AG08395 (cell line): ENCODE results near the gene EIF4G3.
A peak's percentile ranks its signal among the peaks of the same experiment; 100 is the strongest.
"Not testable (repeated sequence)": the region's sequence is repeated elsewhere in the genome, so short reads cannot be mapped to it uniquely, and the experiment has no call there.

Experiments used
- DNase-seq: peaks from one replicate; pipeline ENCODE4 v3.0.0; 2012; ENCODE audit warnings: mixed read lengths, low spot score

Gene EIF4G3

GRCh38 chr1:21100481-21100921 is 76.2 kb downstream of the EIF4G3 start:
- DNase-seq: no peak

GRCh38 chr1:21099869-21100131 is 76.9 kb downstream of the EIF4G3 start:
- DNase-seq: no peak

- no peak for DNase-seq
Observed at GRCh38 chr1:21099034-21099868, 77.4 kb downstream of the EIF4G3 start.

DNA sequence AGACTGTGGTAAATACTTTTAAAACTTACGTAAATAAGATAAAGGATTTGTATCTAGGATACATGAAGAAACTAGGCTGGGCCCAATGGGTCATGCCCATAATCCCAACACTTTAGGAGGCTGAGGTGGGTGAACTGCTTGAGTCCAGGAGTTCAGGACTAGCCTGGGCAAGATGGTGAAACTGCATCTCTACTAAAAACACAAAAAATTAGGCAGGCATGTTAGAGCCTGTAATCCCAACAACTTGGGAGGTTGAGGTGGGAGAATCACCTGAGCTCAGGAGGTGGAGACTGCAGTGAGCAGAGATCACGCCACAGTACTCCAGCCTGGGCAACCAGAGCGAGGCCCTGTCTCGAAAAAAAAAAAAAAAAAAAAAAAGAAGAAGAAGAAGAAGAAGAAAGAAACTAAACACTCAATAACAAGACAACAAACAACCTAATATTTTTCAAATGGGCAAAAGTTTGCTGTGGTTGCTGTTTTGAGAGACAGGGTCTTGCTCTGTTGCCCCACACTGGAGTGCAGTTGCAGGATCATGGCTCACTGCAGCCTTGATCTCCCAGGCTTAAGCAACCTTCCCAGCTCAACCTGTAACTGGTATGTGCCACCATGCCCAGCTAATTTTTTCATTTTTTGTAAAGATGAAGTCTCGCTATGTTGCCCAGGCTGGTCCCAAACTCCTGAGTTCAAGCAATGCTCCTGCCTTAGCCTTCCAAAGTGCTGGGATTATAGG is 78.3 kb downstream of the EIF4G3 start:
- no peak for DNase-seq

- DNase-seq: no peak
Observed at GRCh38 chr1:21097729-21098128, 79.0 kb downstream of the EIF4G3 start.

- DNase-seq: no peak
Observed at GRCh38 chr1:21095976-21096375, 80.7 kb downstream of the EIF4G3 start.

- DNase-seq: not testable (repeated sequence)
Observed at GRCh38 chr1:21094282-21094681, 82.4 kb downstream of the EIF4G3 start.

DNA sequence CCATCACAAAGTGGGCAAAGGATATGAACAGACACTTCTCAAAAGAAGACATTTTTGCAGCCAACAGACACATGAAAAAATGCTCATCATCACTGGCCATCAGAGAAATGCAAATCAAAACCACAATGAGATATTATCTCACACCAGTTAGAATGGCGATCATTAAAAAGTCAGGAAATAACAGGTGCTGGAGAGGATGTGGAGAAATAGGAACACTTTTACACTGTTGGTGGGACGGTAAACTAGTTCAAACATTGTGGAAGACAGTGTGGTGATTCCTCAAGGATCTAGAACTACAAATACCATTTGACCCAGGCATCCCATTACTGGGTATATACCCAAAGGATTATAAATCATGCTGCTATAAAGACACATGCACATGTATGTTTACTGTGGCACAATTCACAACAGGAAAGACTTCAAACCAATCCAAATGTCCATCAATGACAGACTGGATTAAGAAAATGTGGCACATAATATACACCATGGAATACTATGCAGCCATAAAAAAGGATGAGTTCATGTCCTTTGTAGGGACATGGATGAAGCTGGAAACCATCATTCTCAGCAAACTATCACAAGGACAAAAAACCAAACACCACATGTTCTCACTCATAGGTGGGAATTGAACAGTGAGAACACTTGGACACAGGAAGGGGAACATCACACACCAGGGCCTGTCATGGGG is 83.3 kb downstream of the EIF4G3 start:
- not testable (repeated sequence) for DNase-seq

- not testable (repeated sequence) for DNase-seq
Observed at GRCh38 chr1:21092545-21092944, 84.2 kb downstream of the EIF4G3 start.

- DNase-seq: not testable (repeated sequence)
Observed at GRCh38 chr1:21091053-21091690, 85.5 kb downstream of the EIF4G3 start.

- DNase-seq: no peak
Observed at GRCh38 chr1:21090463-21090862, 86.2 kb downstream of the EIF4G3 start.

GRCh38 chr1:21089731-21090130 is 87.0 kb downstream of the EIF4G3 start:
- DNase-seq: no peak

DNA sequence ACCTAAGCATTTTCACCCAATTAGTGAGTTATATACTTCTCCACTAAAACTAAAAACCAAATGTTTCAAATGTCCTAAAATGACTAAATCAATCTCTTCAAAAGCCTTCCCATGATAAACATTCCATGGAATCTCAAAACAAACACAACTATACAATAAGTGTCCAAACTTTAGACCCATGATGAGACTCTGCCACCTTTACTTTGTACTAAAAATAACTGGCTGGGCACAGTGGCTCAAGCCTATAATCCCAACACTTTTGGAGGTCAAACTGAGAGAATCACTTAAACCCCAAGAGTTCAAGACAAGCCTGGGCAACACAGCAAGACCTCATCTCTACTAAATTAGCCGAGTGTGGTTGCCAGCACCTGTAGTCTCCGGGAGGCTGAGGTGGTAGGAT is 87.4 kb downstream of the EIF4G3 start:
- no peak for DNase-seq

GRCh38 chr1:21084111-21084810 is 92.4 kb downstream of the EIF4G3 start:
- no peak for DNase-seq

GRCh38 chr1:21082073-21082472 is 94.6 kb downstream of the EIF4G3 start:
- no peak for DNase-seq

DNA sequence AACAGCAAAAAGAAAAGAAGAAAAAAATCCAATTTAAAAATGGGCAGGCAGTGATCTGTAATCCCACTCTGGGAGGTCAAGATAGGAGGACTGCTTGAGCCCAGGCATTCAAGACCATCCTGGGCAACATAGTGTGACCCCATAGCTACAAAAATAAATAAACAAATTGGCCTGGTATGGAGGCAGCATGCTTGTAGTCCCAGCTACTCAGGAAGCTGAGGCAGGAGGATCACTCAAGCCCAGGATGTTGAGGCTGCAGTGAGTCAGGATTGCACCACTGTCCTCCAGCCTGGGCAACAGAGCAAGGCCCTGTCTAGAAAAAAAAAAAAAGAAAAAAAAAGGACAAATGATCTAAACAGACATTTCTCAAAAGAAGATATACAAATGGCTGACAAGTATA is 99.6 kb downstream of the EIF4G3 start:
- DNase-seq: no peak

DNA sequence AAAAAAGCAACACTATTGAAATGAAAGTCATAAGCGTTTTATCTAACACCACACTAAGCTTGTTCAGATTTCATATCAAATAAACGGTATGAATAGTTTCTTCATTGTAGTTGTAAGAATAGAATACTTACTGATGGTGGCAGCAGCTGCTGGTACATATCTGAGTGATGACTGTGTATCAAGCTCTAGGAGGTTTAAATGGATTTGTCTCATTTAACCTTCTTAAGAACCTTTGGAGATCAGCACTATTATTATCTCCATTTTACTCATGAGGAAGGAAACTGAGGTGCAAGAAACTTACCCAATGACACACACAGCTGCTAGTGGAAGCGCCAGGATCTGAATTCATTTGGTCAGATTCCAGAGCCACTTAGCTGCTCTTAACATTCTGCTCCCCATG is 104.0 kb downstream of the EIF4G3 start:
- peak; percentile 49 for DNase-seq

- DNase-seq: peak; percentile 78
Observed at GRCh38 chr1:21069549-21069948, 107.1 kb downstream of the EIF4G3 start.

DNA sequence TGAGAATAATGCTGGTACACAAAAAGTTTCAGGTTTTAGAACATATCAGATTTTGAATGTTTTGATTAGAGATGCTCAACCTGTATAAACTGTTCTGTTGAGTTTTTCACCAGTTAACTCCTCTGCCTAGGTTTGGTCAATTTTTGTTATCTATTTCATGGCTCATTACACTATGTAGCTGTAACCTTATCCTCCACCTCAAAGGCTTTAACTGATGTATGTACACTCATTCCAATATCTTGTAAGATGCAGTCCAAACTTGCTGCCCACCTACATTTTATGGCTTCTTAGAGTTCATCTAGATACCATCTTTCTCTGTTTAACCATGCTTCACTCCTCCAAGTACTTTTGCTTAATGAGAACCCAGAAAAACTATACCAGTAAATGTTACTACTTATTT is 107.8 kb downstream of the EIF4G3 start:
- no peak for DNase-seq

DNA sequence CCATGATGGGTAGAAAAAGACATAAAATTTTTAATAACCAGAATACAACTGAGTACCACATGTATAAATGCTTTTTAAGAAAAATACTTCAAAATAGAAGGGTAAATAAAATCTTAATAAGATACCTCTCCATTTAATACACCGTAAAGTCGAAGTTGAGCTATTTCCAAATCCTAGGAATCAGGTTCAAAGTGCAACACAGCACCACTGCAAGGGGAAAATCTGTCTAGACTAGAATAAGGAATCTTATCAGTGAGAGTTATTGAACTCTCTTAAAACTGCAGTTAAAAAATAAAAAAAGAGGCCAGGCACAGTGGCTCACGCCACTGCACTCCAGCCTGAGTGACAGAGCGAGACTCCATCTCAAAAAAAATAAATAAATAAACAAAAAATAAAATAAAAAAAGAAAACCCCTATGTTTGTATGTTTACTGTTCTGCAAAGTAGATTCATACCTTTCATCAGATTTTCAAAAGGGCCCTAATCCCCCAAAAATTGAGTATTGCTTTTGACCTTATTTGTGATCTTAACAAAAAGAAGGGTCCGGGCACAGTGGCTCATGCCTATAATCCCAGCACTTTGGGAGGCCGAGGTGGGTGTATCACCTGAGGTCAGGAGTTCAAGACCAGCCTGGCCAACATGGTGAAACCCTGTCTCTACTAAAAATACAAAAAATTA is 109.0 kb downstream of the EIF4G3 start:
- DNase-seq: no peak

DNA sequence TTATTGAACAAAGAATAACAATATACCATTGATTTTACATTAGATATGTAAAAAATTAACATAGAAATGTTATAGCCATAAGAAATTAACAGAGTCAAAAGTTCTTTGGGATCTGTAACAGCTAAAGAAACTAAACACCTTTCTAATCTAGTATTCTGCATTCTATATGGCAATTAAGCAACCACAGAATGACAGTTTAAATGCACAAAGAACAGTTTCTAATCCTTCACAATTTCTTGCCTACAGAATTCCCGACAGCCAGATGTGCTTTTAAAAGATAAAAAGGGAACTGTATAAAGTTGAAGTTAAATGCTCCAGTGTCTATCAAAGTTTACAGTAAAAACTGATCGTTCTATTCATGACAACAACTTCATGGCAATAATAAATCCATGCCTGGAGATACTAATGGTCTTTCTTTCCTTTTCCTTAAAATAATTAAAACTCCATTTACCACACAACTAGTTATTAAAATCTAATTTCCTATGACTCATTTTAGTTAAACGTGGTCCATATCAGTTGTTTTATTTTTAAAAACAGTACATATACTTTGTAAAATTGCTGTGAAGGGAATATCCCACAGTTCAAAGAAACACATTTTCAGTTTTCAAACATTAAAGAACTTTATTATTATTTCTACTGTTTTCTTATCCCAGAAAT is 110.2 kb downstream of the EIF4G3 start:
- DNase-seq: no peak
